Pancreas (tissue), 10 donors: ENCODE measurements around the gene PWWP2B. TPM values are rescaled to one million over a fixed set of nuclear protein-coding genes. Genes with fewer than 3 reads are reported as not detected.

Source experiments
- ATAC-seq, 4 donors: fragments of 200-7000 bp; cut with Tn5 transposase; one replicate each; pipeline versions ENCODE4 v1.8.0 to v1.9.1; 2020; ENCODE audit warnings: mild to moderate bottlenecking in 4 of 4, moderate library complexity in 4 of 4
- DNase-seq, 6 donors: peaks; one replicate each; pipeline ENCODE4 v3.0.0-alpha.2; 2020
- FAIRE-seq: peaks from 2 replicates; lab custom pipeline; 2012; peaks lifted over from hg19 to GRCh38; lab: Jason Lieb, UNC
- H3K27ac ChIP-seq, 4 donors: fragments of 200-600 bp; sonication (generic); 1 replicate in 3 of 4; 2 replicates in 1 of 4; pipeline versions ENCODE4 v1.5.0 to v1.8.0; 2020
- H3K27me3 ChIP-seq, 4 donors: fragments of 200-600 bp; one replicate each; pipeline ENCODE4 v1.8.0; 2021
- H3K36me3 ChIP-seq, 3 donors: fragments of 200-600 bp; sonication (generic) in 1 of 3; one replicate each; pipeline versions ENCODE4 v1.5.0 to v1.8.0; 2020 to 2021
- H3K4me1 ChIP-seq, 3 donors: fragments of 200-600 bp; one replicate each; pipeline ENCODE4 v1.8.0; 2021
- H3K4me3 ChIP-seq, 4 donors: fragments of 200-600 bp; sonication (generic) in 2 of 4; one replicate each; pipeline versions ENCODE4 v1.5.0 to v1.8.0; 2020 to 2021
- H3K9me3 ChIP-seq, 4 donors: fragments of 200-600 bp; one replicate each; pipeline ENCODE4 v1.8.0; 2021
- WGBS, 2 donors: extraction: QIAGEN DNeasy Blood & Tissue Kit; methylation state at CpG; one replicate each; pipeline ENCODE4 v1.1.7; 2013; 5-methylcytosine and 5-hydroxymethylcytosine counted together
- intact Hi-C, 3 donors: fragments of 100-400 bp; cut with DNase I; formaldehyde crosslinking; loops; one replicate each; pipeline versions ENCODE4 v1.11.1 to v1.14.2; 2022
- polyA plus RNA-seq, 2 donors: library from polyadenylated mRNA; stranded (reverse); fragments of 200-250 nt; gene quantifications; one replicate each; pipeline ENCODE4 v1.2.3, GENCODE V29; 2013
- total RNA-seq, 6 donors: library from RNA; stranded (reverse); fragmentation: NEBNext Ultra II Directional in 4 of 6; extraction: Animal tissue kit (Norgen Biotek cat#: 25700) in 4 of 6; gene quantifications; one replicate each; pipeline versions ENCODE4 v1.2.1 to v1.2.4, GENCODE V29; 2021 to 2023
- TF ChIP-seq, protein P1 (sequence below), 4 donors: fragments of 200-600 bp; sonication (generic) in 3 of 4; IDR thresholded peaks; one replicate each; pipeline versions ENCODE4 v1.5.0 to v1.8.0; 2021; ENCODE audit warnings: antibody characterized with exemption in 4 of 4
- donor health status: healthy with polysubstance abuse.
- donor health status: DM: no; HTN: no; CAD: no; lungs with moderate emphysema.
- donor health status: DM: no; HTN: no; CAD: no.
- donor health status: control.
- donor health status: control.
- donor health status: Bipolar disorder and iron deficiency.
- donor health status: DM: yes; HTN: yes; CAD: no.
- donor health status: DM: no; HTN: no; CAD: no.
- donor health status: DM: no; HTN: no; CAD: no.
- donor health status: DM: yes; HTN: yes; CAD: no.

Gene PWWP2B
- total and polyA plus RNA-seq, 8 donors, result 17.8 to 44.1 (median 25.2) TPM

DNA sequence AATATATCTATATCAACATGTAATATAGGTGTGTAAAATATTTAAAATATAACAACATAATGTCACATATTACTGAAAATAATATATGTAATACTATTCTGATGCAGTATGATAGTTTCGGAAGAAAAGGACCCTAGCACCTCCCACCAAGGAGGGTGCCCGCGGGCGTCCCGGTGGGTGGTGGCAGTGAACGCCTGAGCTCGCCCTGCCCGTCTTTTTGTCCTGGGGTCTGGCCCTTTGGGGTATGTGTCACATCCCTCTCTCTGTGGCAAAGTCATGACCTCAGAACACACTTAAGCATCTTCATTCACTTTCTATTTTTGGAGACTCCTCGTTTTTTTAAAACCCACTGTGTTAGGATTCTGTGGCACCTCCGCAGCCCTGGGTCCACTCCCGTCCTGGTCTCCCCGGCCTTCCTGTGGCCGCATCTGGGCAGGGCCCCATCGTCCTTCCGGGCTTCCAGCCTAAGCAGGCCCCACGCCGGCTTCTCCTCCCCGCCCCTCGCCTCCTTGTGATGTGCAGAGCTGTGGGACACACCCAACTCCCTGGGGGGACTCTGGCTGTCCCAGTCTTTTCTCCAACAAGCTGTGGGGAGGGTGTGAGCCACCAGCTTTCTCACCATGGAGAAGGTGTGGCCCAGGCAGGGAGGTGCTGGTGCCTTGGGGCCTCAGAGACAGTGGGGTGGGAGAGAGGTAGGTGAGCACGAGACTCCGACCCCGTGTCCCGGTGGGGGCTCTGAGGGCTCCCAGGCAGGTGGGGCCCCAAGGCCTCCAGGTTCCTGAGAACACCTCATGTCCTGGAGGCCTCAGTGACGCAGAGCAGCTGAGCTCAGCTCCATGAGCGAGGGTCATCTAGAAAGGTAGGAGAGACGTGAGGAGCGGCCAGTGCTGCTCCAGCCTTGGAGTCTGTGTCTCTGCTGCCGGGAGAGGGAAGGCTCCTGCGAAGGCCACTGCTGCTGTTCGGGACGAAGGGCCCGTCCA, 16.5 kb downstream of the PWWP2B start:
- TF ChIP-seq, protein P1, sequence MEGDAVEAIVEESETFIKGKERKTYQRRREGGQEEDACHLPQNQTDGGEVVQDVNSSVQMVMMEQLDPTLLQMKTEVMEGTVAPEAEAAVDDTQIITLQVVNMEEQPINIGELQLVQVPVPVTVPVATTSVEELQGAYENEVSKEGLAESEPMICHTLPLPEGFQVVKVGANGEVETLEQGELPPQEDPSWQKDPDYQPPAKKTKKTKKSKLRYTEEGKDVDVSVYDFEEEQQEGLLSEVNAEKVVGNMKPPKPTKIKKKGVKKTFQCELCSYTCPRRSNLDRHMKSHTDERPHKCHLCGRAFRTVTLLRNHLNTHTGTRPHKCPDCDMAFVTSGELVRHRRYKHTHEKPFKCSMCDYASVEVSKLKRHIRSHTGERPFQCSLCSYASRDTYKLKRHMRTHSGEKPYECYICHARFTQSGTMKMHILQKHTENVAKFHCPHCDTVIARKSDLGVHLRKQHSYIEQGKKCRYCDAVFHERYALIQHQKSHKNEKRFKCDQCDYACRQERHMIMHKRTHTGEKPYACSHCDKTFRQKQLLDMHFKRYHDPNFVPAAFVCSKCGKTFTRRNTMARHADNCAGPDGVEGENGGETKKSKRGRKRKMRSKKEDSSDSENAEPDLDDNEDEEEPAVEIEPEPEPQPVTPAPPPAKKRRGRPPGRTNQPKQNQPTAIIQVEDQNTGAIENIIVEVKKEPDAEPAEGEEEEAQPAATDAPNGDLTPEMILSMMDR (IDR thresholded peaks at IDR 0.05), result no peak
- Histone ChIP-seq H3K4me3 (no peak overlapping the region), H3K27me3 (no peaks in the 10 kb centered on the region), H3K27ac (peak overlapping the region; percentile 94 to 100 (median 98)), H3K4me1 (peaks cover 73 to 77% (median 74%) of the 10 kb centered on the region in 3 donors), H3K9me3 (no peaks in the 10 kb centered on the region), H3K36me3 (no peaks in the 10 kb centered on the region)
- 68% methylated on average over 31 to 32 of the region's 32 CpGs for WGBS, 2 donors
- intact Hi-C loops, result no loop called here
- ATAC-seq (no peak), DNase-seq (peak in 3 of 6 donors; percentile 30 to 75 (median 53)), FAIRE-seq (no peak)

DNA sequence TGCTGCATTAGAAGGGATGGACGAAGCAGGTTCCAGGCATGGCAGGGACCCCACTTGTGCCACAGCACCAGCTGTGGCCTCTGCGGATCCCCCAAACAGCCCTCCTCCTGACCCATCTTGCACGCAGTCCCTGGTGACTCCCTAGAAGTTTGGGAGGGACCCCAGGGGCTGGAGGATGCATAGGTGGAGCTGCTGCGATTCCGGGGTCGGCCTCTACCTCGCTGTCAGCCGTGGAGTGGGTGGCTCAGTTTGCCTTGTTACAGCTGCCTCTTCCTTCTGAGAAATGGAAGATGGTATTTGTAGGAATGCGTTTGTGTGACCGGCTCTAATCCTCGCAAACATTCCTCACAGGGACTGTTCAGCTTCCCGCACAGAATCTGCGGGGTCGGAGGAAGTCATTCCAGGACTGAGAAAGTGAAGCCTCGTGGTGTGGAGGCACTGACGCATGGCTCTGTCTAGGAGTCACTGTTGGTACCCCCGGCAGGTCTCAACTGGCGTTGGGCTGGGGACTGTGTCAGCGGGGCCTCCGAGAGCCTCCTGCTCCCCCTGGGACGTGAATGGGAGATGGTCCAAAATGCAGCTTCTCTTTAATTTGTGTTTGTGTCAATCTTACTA, 17.5 kb downstream of the PWWP2B start:
- peaks cover 72 to 76% (median 72%) of the 10 kb centered on the region in 3 donors for H3K4me1 ChIP-seq
- H3K27me3 ChIP-seq, result no peaks in the 10 kb centered on the region
- no peak overlapping the region for H3K4me3 ChIP-seq
- intact Hi-C loops, result no loop called here
- peak in 2 of 6 donors; percentile 34 to 56 for DNase-seq
- FAIRE-seq, result no peak
- no peaks in the 10 kb centered on the region for H3K9me3 ChIP-seq
- H3K27ac ChIP-seq, result peak overlapping the region in 2 of 4 donors; percentile 98 to 100
- no peak for ATAC-seq
- TF ChIP-seq, protein P1 (IDR thresholded peaks at IDR 0.05), result no peak
- H3K36me3 ChIP-seq, result no peaks in the 10 kb centered on the region
- WGBS, 2 donors, result 84 to 85% methylated on average over 21 of the region's 21 CpGs

DNA sequence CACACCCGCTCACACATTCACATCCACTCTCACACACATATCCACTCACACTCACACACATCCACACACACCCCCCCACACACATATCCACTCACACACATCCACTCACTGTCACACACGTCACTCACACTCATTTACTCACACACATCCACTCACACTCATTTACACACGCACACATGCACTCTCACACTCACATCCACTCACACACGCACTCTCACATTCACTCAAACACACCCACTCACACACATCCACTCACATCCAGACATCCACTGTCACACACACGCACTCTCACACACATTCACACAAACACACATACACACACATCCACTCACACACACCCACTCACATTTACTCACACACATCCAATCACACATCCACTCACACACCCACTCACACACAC, 18.3 kb downstream of the PWWP2B start:
- DNase-seq (no peak), FAIRE-seq (no peak), ATAC-seq (no peak)
- Histone ChIP-seq H3K27me3 (no peaks in the 10 kb centered on the region), H3K4me1 (peaks cover 72 to 76% (median 72%) of the 10 kb centered on the region in 3 donors), H3K4me3 (no peak overlapping the region), H3K9me3 (no peaks in the 10 kb centered on the region), H3K36me3 (no peaks in the 10 kb centered on the region), H3K27ac (no peak overlapping the region)
- intact Hi-C loops, result no loop called here
- TF ChIP-seq, protein P1 (IDR thresholded peaks at IDR 0.05), result no peak
- WGBS, 2 donors, result 87 to 88% methylated on average over 5 of the region's 5 CpGs

DNA sequence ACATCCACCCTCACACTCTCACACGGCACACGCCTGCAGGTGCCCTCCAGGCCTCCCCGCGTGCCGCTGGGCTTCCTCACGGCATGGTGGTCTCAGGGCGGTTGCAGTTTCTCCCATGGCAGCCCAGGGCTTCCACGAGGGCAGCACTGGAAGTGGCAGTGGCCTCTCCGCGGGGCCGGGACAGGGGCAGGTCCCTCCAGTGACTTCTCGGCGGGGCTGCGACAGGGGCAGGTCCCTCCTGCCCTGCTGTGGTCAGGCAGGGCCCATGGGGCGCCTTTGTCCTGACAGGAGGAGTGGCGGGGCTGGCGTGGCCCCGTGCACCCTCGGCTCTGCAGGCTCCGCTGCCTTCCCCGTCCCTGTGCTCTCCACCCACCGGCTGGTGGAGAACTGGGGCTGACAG, 19.0 kb downstream of the PWWP2B start:
- TF ChIP-seq, protein P1 (IDR thresholded peaks at IDR 0.05), result no peak
- H3K4me1 ChIP-seq, result peaks cover 72 to 76% (median 72%) of the 10 kb centered on the region in 3 donors
- no peak for ATAC-seq
- DNase-seq, result peak in 2 of 6 donors; percentile 38 to 78
- WGBS, 2 donors, result 86 to 87% methylated on average over 22 of the region's 22 CpGs
- H3K27ac ChIP-seq, result peak overlapping the region in 2 of 4 donors; percentile 92 to 98
- no peak for FAIRE-seq
- H3K27me3 ChIP-seq, result no peaks in the 10 kb centered on the region
- H3K4me3 ChIP-seq, result no peak overlapping the region
- no peaks in the 10 kb centered on the region for H3K9me3 ChIP-seq
- H3K36me3 ChIP-seq, result no peaks in the 10 kb centered on the region
- intact Hi-C loops, result no loop called here
